GM19467 (cell line): ENCODE results near the gene CXCL16.

Experiments
- ATAC-seq: cut with Tn5 transposase; IDR thresholded peaks from one replicate; pipeline ENCODE4 v1.9.1; 2021; ENCODE audit warnings: mild to moderate bottlenecking, moderate library complexity; ENCODE audit not compliant: unreplicated experiment

CXCL16 gene

DNA sequence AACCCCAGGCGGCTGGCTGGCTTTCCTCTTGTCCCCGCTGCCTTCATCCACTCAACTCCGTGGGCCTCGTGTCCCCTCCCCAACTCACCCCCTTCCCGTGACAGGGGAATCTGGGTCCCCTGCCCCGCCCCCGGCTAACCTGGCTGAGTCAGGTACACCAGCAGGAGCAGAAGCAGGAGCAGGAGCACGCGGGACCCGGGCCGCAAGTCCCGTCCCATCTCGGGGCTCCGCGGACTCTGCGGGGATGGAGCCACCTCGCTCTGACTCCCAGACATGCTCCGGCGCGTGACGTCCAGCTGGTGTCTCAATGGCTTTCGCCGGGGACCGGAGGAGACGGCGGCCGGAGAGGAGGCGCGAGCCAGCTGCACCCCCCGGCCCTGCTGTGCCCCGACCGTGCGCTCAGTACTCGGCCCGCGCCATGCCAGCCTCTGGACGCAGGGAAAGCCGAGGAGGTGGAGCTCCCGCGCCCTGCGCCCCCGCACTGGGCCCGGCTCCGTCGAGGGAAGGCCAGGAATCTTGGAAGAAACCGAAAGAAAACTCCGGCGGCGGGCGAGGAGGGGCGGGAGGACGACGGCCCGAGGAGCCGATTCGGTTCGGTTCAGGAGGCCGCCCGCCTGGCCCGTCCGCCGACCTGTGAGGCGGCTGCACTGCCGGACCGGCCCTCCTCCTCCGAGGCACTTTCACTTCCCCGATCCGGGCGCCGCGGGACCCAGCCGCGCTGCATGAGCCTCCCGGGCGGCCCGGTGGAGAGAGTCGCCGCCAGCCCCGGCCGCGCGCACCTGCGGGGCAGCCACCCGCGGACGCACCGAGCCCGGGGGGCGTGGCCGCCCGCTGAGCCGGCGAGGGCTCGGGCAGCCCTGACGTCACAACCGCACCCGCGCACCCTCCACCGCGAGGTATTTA, at the start of gene CXCL16, which contains the start of gene ZMYND15:
CXCL16 (minus strand) TSS at position 807 of the 903 bp plus-strand sequence; CDS start at position 218, 589 bp downstream.
ZMYND15 (plus strand) TSS at position 712 of the 903 bp plus-strand sequence. CDS start 716 bp downstream, outside the sequence.
- ATAC-seq: no peak

DNA sequence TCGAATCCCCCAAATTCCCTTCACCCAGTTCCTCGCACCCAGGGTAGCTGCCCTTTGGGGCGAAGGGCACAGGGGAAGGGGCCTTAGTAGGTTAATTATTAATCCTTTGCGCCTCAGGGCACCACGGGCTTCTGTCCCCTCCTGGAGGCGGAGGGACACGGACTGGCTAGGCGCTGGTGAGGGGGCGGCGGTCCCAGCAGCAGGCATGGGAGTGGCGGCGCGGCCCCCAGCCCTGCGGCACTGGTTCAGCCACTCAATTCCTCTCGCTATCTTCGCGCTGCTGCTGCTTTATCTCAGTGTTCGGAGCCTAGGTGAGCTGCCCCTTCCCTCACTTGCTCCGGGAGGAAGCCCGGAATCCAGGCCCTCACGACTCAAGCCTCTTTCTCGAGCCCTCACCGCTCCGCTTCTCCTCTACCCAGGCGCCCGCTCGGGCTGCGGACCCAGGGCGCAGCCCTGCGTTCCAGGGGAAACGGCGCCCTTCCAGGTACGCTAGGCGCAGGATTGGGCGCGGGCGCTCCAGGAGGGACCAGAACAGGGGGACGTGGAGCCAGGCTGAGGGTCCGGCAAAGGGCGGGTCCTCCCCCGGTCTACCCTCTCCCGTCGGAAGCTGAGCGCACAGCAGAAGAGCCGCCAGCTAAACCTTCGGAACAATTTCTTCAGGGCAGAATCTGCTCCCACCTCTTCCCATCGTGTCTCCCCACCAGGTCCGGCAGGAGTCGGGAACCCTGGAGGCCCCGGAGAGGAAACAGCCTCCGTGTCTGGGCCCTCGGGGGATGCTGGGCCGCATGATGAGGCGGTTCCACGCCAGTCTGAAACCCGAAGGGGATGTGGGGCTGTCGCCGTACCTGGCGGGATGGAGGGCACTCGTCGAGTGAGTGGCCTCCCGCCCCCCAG, 49.3 kb upstream of the CXCL16 start, which contains the start of gene GLTPD2:
GLTPD2 (plus strand) TSS at position 158 of the 894 bp plus-strand sequence; CDS start at position 206, 48 bp downstream.
- peak; percentile 7 for ATAC-seq

- no peak for ATAC-seq
Observed at GRCh38 chr17:4788159-4788806, 48.6 kb upstream of the CXCL16 start.

DNA sequence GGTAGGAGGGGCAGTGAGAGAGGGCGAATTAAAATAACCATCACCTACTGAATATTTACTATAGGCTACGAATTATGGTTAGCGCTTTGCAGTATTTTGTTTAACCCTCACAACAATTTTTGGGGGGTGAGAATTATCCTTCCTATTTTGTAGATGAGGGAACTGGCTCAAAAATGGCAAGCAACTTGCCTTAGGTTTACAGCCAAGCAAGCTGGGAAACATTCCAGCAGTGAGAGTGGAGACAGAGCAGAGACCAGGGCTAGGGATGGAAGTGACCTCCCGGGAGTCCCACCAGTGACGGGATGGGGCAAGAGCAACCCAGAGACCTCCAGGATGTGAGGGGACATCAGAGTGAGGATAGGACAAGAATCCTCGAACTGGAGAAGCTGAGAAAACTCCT, 46.8 kb upstream of the CXCL16 start:
- ATAC-seq: no peak

DNA sequence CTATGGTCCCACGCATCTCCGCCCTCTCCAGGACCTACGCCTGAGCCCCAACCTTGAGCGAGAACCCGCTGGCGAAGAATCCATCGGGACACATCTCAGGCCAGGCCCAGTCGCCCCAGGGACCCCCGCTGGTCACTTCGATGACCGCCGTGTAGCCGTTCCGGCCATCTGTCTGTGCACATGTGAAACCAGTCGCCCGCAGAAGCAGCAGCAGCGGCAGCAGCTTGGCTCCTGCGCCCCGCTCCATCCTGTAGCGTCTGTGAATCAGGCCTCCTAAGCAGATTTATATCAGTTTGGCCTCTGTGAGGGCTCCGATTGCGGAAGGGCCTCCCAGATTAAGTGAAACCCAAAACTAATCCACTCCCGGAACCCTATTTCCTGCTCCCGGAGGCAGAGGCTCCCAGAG, 46.4 kb upstream of the CXCL16 start, which contains the start of gene VMO1:
VMO1 (minus strand) TSS at position 259 of the 406 bp plus-strand sequence; CDS start at position 247, 12 bp downstream.
- ATAC-seq: no peak

- ATAC-seq: no peak
Observed at GRCh38 chr17:4785311-4786105, 45.8 kb upstream of the CXCL16 start.

DNA sequence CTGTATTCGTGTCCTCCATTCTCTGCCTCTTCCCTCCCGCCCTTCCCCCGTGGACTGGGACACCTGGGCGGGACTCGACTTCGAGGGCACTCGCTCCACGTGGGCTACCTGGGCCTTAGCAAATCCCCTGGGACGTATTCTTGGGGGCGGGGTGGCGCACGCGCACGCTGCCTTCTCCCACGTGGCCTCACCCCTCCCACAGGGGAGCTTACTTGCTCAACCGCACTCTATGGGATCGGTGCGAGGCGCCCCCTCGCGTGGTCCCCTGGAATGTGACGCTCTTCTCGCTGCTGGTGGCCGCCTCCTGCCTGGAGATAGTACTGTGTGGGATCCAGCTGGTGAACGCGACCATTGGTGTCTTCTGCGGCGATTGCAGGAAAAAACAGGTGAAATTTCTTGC, 42.9 kb upstream of the CXCL16 start:
- no peak for ATAC-seq

DNA sequence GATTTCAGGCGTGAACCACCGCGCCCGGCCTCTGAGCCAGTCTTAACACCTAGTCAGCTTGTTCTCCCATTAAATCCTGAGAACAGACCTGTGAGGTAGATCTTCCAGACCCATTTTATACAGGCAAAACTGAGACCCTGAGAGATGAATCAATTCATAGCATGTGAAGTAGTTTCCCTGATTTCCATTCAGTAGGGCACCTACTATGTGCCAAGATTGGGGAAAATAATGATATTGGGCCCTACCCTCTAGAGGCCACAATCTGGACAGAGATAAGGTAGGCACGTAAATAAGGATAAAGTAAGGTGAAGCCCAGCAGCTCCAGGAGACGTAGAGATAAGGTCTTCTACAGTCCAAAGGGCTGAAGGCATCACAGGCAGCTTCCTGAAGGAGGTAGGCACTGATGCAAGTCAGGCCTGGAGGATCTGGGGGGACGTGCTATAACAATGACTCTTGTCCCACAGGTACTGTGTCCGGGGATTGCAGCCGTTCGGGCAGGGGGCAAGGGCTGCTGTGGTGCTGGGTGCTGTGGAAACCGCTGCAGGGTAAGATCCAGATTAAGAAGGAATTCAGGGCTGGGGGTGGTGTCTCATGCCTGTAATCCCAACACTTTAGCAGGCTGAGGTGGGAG, 40.7 kb upstream of the CXCL16 start:
- no peak for ATAC-seq

- ATAC-seq: no peak
Observed at GRCh38 chr17:4777969-4778760, 38.4 kb upstream of the CXCL16 start.

GRCh38 chr17:4772235-4772613, 32.5 kb upstream of the CXCL16 start:
- ATAC-seq: no peak

- ATAC-seq: no peak
Observed at GRCh38 chr17:4771519-4772234, 31.9 kb upstream of the CXCL16 start, which contains the start of gene TM4SF5. Gene TM4SF5 (plus strand): TSS chr17:4771886. CDS start chr17:4771923, 37 bp downstream.

DNA sequence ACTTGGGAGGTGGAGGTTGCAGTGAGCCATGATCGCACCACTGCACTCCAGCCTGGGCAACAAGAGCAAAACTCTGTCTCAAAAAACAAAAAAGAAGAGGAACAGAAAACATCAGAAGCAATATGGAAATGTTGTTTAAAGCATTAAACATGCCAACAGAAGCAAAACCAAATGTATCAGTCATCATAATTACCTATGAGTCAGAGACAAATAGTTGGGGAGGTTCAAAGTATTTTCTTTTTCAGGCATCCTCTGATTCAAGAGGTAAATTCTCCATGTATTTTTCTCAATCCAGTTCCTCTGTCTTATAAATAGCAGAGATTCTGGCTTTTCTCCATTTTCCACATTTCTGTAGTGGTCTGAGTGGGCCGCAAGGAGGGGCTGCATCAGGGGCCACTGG, 29.9 kb upstream of the CXCL16 start:
- ATAC-seq: no peak

- ATAC-seq: no peak
Observed at GRCh38 chr17:4768298-4768697, 28.6 kb upstream of the CXCL16 start.

DNA sequence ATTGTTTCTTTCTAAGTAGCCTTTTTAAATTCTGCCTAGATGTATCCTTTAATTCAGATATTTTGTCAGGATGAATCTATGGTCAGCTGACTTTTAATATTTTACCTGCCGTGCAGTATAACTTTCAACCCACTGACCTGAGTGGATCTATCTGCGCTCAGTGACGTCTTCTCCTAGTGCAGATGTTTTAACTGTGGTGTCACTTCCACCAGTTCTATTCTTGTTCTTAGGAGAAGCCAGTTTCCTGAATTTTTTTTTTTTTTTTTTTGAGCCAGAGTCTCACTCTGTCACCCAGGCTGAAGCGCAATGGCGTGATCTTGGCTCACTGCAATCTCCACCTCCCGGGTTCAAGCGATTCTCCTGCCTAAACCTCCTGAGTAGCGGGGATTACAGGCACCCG, 27.0 kb upstream of the CXCL16 start:
- no peak for ATAC-seq

DNA sequence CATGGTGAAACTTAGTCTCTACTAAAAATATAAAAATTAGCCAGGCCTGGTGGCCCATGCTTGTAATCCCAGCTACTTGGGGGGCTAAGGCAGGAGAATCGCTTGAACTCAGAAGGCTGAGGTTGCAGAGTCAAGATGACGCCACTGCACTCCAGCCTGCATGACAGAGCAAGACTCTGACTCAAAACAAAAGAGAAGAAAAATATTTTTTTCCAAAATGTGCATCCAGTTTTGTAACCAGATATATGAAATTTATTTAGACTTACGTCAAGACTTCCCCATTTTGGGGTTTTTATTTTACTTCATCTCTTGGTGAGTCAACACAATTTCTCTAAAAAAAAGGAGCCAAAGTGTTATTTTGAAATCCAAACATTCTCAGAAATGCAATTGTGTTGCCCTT, 26.5 kb upstream of the CXCL16 start:
- no peak for ATAC-seq

DNA sequence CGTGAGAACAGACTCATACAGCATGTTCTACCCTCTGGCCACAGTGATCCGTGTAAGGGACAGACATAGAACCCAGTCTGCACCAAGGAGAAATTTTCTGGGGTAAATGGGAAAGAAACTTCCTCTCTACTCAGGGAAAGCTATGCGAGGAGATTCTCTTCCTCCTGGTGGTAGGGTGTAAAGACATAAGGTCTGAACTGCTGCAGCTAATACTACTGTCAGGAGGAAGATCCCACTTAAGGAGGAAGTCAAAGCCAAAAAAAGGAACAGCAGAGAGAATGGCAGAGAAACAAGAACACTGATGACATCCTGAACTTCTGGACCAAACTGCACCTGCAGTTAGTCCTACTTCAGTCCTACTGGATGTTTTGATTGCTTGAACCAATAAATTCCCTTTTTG, 24.9 kb upstream of the CXCL16 start:
- no peak for ATAC-seq

DNA sequence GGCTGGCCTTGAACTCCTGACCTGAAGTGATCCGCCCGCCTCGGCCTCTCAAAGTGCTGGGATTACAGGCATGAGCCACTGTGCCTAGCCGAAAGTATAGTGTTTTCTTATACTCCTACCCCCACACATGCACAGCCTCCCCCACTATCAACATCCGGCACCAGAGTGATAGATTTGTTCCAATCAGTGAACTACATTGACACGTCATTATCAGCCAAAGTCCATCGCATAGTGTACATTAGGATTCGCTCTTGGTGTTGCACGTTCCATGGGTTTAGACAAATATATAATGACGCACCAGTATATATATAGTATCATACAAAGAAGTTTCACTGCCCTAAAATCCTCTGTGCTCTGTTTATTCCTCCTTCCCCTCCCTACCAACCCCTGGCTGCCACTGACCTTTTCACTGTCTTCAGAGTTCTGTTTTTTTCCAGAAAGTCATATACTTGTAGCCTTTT, 20.1 kb upstream of the CXCL16 start:
- no peak for ATAC-seq

DNA sequence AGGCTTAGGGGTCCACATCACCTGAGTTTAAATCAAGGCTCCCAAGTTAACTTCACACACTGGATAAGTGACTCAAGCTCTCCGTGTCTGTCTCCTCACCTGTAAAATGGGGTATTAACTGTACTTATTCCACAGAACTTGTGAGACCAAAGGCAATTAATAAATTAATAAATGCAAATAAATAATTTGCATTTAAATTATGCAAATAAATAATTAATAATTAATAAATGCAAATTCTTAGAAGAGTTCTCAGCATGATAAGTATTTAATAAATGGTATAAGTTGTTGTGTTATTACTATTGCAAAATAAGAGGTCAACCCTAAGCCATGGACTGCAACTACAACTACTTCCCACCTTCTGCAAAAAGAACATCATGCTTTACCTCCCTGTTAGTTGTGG, 13.7 kb upstream of the CXCL16 start:
- ATAC-seq: no peak
